IMR-90 (cell line): ENCODE results near the gene SHE. TPM values are rescaled to one million over a fixed set of nuclear protein-coding genes. Genes with fewer than 3 reads are reported as not detected.

Experiments
- ATAC-seq: fragments of 200-7000 bp; cut with Tn5 transposase; 2 replicates; pipeline ENCODE4 v1.9.1; 2020; ENCODE audit warnings: low read depth, mild to moderate bottlenecking, moderate library complexity
- BruUV-seq: library from RNA; stranded (reverse); fragments of 400-500 nt; replicated peaks from 2 replicates; lab custom pipeline; 2021; lab: Mats Ljungman, UMichigan
- CTCF ChIA-PET: fragments of 300-600 bp; formaldehyde crosslinking; extraction: SDS; loops from one replicate; lab custom pipeline; 2021; ENCODE audit warnings: antibody characterized with exemption; lab: Yijun Ruan, JAX
- POLR2A ChIA-PET: fragments of 300-600 bp; sonication (Branson Sonifier 250); formaldehyde crosslinking; loops from one replicate; lab custom pipeline; 2022; ENCODE audit warnings: antibody characterized with exemption; ENCODE audit not compliant: unreplicated experiment; lab: Charles Lee
- DNase-seq: peaks from one replicate; pipeline ENCODE4 v3.0.0; 2013
- H2AFZ ChIP-seq: replicated peaks from 2 replicates; pipeline ENCODE3; 2013; ENCODE audit warnings: low read length, mild to moderate bottlenecking; ENCODE audit not compliant: poor library complexity
- H2AK5ac ChIP-seq: 2 replicates; pipeline ENCODE4 v1.6.1; 2013; ENCODE audit warnings: low read depth, low read length, inconsistent platforms
- H2AK9ac ChIP-seq: replicated peaks from 2 replicates; pipeline ENCODE3; 2013; ENCODE audit warnings: mild to moderate bottlenecking, low read depth, low read length, moderate library complexity; ENCODE audit not compliant: poor library complexity
- H2BK120ac ChIP-seq: 2 replicates; pipeline ENCODE4 v1.6.1; 2013; ENCODE audit warnings: low read depth, low read length, inconsistent platforms
- H2BK15ac ChIP-seq: 3 replicates; pipeline ENCODE4 v1.6.1; 2013; ENCODE audit warnings: low read depth, low read length, inconsistent platforms
- H2BK20ac ChIP-seq: 2 replicates; pipeline ENCODE4 v1.6.1; 2013; ENCODE audit warnings: low read depth, mild to moderate bottlenecking, inconsistent platforms, low read length, moderate library complexity
- H2BK5ac ChIP-seq: 2 replicates; pipeline ENCODE4 v1.6.1; 2013; ENCODE audit warnings: mild to moderate bottlenecking, low read depth, low read length, inconsistent platforms; ENCODE audit not compliant: poor library complexity, severe bottlenecking
- H3K14ac ChIP-seq: replicated peaks from 2 replicates; pipeline ENCODE4 v1.6.1; 2013; ENCODE audit warnings: low read depth, low read length, inconsistent platforms
- H3K18ac ChIP-seq: 2 replicates; pipeline ENCODE4 v1.6.1; 2013; ENCODE audit warnings: low read depth, low read length, control low read depth
- H3K23ac ChIP-seq: 2 replicates; pipeline ENCODE4 v1.6.1; 2013; ENCODE audit warnings: low read depth, low read length, inconsistent platforms
- H3K27ac ChIP-seq: 2 replicates; pipeline ENCODE4 v1.5.1; 2013; ENCODE audit warnings: mild to moderate bottlenecking, control low read depth, low read length; ENCODE audit not compliant: insufficient read depth
- H3K27me3 ChIP-seq: 2 replicates; pipeline ENCODE4 v1.6.1; 2013; ENCODE audit warnings: low read length; ENCODE audit not compliant: control insufficient read depth, insufficient read depth
- H3K36me3 ChIP-seq: 2 replicates; pipeline ENCODE4 v1.6.1; 2013; ENCODE audit warnings: low read length, mixed read lengths; ENCODE audit not compliant: control insufficient read depth, insufficient read depth
- H3K4ac ChIP-seq: 2 replicates; pipeline ENCODE4 v1.6.1; 2013; ENCODE audit warnings: low read depth, low read length, inconsistent platforms
- H3K4me1 ChIP-seq: 2 replicates; pipeline ENCODE4 v1.6.1; 2013; ENCODE audit warnings: low read length, mixed read lengths; ENCODE audit not compliant: control insufficient read depth, insufficient read depth
- H3K4me2 ChIP-seq: 2 replicates; pipeline ENCODE4 v1.6.1; 2013; ENCODE audit warnings: low read depth, mild to moderate bottlenecking, control low read depth, low read length, moderate library complexity
- H3K4me3 ChIP-seq: 2 replicates; pipeline ENCODE4 v1.5.1; 2013; ENCODE audit warnings: low read depth, mild to moderate bottlenecking, control low read depth, low read length, moderate library complexity; ENCODE audit not compliant: insufficient read depth
- H3K56ac ChIP-seq: 2 replicates; pipeline ENCODE4 v1.6.1; 2013; ENCODE audit warnings: low read length, inconsistent platforms; ENCODE audit not compliant: insufficient read depth; ENCODE audit errors: extremely low read depth
- H3K79me1 ChIP-seq, 2 experiments: 2 replicates each; pipeline ENCODE4 v1.6.1; 2013; ENCODE audit warnings: low read length in 2 of 2, inconsistent platforms in 1 of 2, low read depth in 1 of 2
- H3K9ac ChIP-seq: 2 replicates; pipeline ENCODE4 v1.6.1; 2013; ENCODE audit warnings: low read depth, low read length, control low read depth
- H3K9me1 ChIP-seq: 2 replicates; pipeline ENCODE4 v1.6.1; 2013; ENCODE audit warnings: low read length, inconsistent platforms; ENCODE audit not compliant: insufficient read depth
- H3K9me3 ChIP-seq: 2 replicates; pipeline ENCODE4 v1.6.1; 2013; ENCODE audit warnings: low read length; ENCODE audit not compliant: control insufficient read depth, insufficient read depth
- H4K20me1 ChIP-seq: 2 replicates; pipeline ENCODE4 v1.6.1; 2013; ENCODE audit warnings: low read length, inconsistent platforms; ENCODE audit not compliant: insufficient read depth
- H4K5ac ChIP-seq: 2 replicates; pipeline ENCODE4 v1.6.1; 2013; ENCODE audit warnings: mild to moderate bottlenecking, low read depth, low read length, control low read depth
- H4K8ac ChIP-seq, 2 experiments: 2 replicates each; pipeline ENCODE4 v1.6.1; 2013; ENCODE audit warnings: low read depth in 2 of 2, low read length in 2 of 2, control low read depth in 1 of 2, inconsistent platforms in 1 of 2
- H4K91ac ChIP-seq: 2 replicates; pipeline ENCODE4 v1.6.1; 2013; ENCODE audit warnings: low read depth, low read length, inconsistent platforms; ENCODE audit not compliant: insufficient read depth
- BHLHE40 ChIP-seq: fragments of 150-350 bp; IDR thresholded peaks from 2 replicates; pipeline ENCODE4 v1.6.1; 2016; ENCODE audit warnings: mild to moderate bottlenecking, low read depth, low read length
- FOS ChIP-seq: fragments of 150-350 bp; IDR thresholded peaks from 2 replicates; pipeline ENCODE4 v1.6.1; 2016; ENCODE audit warnings: low read depth, low read length
- MXI1 ChIP-seq: IDR thresholded peaks from 2 replicates; pipeline ENCODE4 v1.6.1; 2012; ENCODE audit warnings: low read depth, mild to moderate bottlenecking, low read length, moderate library complexity, borderline replicate concordance
- POLR2A ChIP-seq: IDR thresholded peaks from 2 replicates; pipeline ENCODE4 v1.6.1; 2012; ENCODE audit warnings: mild to moderate bottlenecking, low read depth, low read length
- RAD21 ChIP-seq: IDR thresholded peaks from 2 replicates; pipeline ENCODE4 v1.6.1; 2012; ENCODE audit warnings: low read length, improper control_type of control experiment
- RFX5 ChIP-seq: IDR thresholded peaks from 2 replicates; pipeline ENCODE4 v1.8.0; 2012; ENCODE audit warnings: low read depth, mild to moderate bottlenecking, low read length, moderate library complexity
- SMC3 ChIP-seq: fragments of 150-350 bp; IDR thresholded peaks from 2 replicates; pipeline ENCODE4 v1.6.1; 2016; ENCODE audit warnings: low read depth, mild to moderate bottlenecking, antibody characterized with exemption, low read length, moderate library complexity
- WGBS, 2 experiments: methylation state at CpG; one replicate each; pipeline versions ENCODE4 v1.1.5 to v1.1.7; 2013; ENCODE audit warnings: missing lambda C conversion rate in 2 of 2; ENCODE audit not compliant: insufficient read length in 1 of 2; ENCODE audit errors: extremely low coverage in 2 of 2; 5-methylcytosine and 5-hydroxymethylcytosine counted together
- dilution Hi-C: fragments of 300-500 bp; cut with HindIII; formaldehyde crosslinking; loops from one replicate; pipeline ENCODE4 v1.14.3; 2018; ENCODE audit warnings: low sequenced_read_pairs; ENCODE audit not compliant: unreplicated experiment
- in situ Hi-C: fragments of 300-500 bp; cut with MboI; formaldehyde crosslinking; loops from 3 replicates; pipeline ENCODE4 v1.14.3; 2019; ENCODE audit warnings: low sequenced_read_pairs, inconsistent platforms, mixed read lengths
- intact Hi-C: fragments of 100-400 bp; cut with micrococcal nuclease; formaldehyde crosslinking; loops from 2 replicates; pipeline ENCODE4 v1.10.0; 2022
- polyA plus RNA-seq, 3 experiments: library from polyadenylated mRNA; depleted of rRNA; stranded (reverse); fragments of >200 nt; gene quantifications; 2 replicates each; pipeline ENCODE4 v1.2.3, GENCODE V29; 2012; ENCODE audit warnings: low replicate concordance in 1 of 3
- total RNA-seq: library from RNA; depleted of rRNA; stranded (reverse); fragments of >200 nt; gene quantifications from 2 replicates; pipeline ENCODE4 v1.2.3, GENCODE V29; 2012
- TF ChIP-seq, protein P1 (sequence below): conservative IDR thresholded peaks from 2 replicates; pipeline ENCODE4 v1.5.1; 2012; ENCODE audit warnings: mild to moderate bottlenecking, low read depth, low read length, improper control_type of control experiment

SHE gene
- total and polyA plus RNA-seq, 2 of the 4 experiments (the other 2 are of a cell fraction): not detected

DNA sequence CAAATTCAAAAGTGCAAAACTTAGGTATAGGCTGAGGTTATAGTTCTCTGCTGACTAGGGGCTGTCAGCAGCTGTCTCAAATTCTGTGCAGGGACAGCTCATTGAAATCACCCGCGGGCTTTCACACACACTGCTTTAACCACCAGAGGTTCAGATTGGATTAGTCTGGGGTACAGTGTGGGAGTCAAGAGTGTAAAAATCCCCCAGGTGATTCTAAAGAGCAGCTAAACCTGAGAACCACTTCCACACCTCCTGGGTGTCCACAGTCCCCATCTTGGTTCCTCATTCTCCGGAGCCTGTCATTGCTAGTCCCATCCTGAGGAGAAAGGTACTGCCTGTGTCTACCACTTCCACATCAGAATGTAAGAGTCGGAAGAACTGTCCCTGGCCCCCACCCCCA lies 10.1 kb downstream of the SHE start:
- Histone ChIP-seq H3K79me1 (no peaks in the 10 kb centered on the region), H4K91ac (no peak overlapping the region), H3K56ac (no peak overlapping the region), H3K18ac (no peak overlapping the region), H3K4me1 (no peaks in the 10 kb centered on the region), H2BK120ac (no peak overlapping the region), H3K27me3 (peaks cover 74% of the 10 kb centered on the region), H2BK20ac (no peak overlapping the region), H4K8ac (no peak overlapping the region), H4K5ac (no peak overlapping the region), H3K4me3 (no peak overlapping the region), H3K4me2 (no peak overlapping the region), H2BK5ac (no peak overlapping the region), H3K27ac (no peak overlapping the region), H2AK5ac (no peak overlapping the region), H2BK15ac (no peak overlapping the region), H3K36me3 (no peaks in the 10 kb centered on the region), H3K9me3 (no peaks in the 10 kb centered on the region), H3K9me1 (no peaks in the 10 kb centered on the region), H3K4ac (no peak overlapping the region), H4K20me1 (no peaks in the 10 kb centered on the region), H2AFZ (no peak overlapping the region), H3K14ac (no peak overlapping the region), H3K23ac (no peak overlapping the region), H2AK9ac (no peak overlapping the region), H3K9ac (no peak overlapping the region)
- POLR2A ChIA-PET: no interaction called here
- CTCF ChIA-PET: interaction anchor here (0.6 to 1.0 kb wide), 2 partner anchors 10 to 13 kb away, joined by 3 to 5 read pairs; no protein-coding TSS in a partner anchor
- dilution Hi-C loops: no loop called here
- BruUV-seq: no TSS peak
- intact Hi-C loops: no loop called here
- DNase-seq: no peak
- no peak for TF ChIP-seq SMC3
- TF ChIP-seq RAD21: no peak
- TF ChIP-seq, protein P1, sequence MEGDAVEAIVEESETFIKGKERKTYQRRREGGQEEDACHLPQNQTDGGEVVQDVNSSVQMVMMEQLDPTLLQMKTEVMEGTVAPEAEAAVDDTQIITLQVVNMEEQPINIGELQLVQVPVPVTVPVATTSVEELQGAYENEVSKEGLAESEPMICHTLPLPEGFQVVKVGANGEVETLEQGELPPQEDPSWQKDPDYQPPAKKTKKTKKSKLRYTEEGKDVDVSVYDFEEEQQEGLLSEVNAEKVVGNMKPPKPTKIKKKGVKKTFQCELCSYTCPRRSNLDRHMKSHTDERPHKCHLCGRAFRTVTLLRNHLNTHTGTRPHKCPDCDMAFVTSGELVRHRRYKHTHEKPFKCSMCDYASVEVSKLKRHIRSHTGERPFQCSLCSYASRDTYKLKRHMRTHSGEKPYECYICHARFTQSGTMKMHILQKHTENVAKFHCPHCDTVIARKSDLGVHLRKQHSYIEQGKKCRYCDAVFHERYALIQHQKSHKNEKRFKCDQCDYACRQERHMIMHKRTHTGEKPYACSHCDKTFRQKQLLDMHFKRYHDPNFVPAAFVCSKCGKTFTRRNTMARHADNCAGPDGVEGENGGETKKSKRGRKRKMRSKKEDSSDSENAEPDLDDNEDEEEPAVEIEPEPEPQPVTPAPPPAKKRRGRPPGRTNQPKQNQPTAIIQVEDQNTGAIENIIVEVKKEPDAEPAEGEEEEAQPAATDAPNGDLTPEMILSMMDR: no peak
- TF ChIP-seq POLR2A: no peak
- no peak for TF ChIP-seq FOS
- no peak for TF ChIP-seq MXI1
- TF ChIP-seq RFX5: no peak
- no peak for TF ChIP-seq BHLHE40
- no CpG with 5 or more reads among the region's 4 CpGs for WGBS, 2 experiments
- ATAC-seq: no peak
- in situ Hi-C loops: no loop called here
